NCI-H1436 treated with DMSO at 0.1 percent for 48 hours (cell line): ENCODE measurements around the gene PLEKHM2.

Experiments
- DNase-seq: peaks from one replicate; lab custom pipeline; 2025; lab: John Stamatoyannopoulos, UW

Gene PLEKHM2

GRCh38 chr1:15726508-15726907, 42.4 kb downstream of the PLEKHM2 start:
- DNase-seq = no peak

GRCh38 chr1:15727021-15727420, 42.9 kb downstream of the PLEKHM2 start:
- no peak for DNase-seq

- no peak for DNase-seq
These were observed 43.3 kb downstream of the PLEKHM2 start for GRCh38 chr1:15727424-15727823.

- DNase-seq = no peak
These were observed 43.9 kb downstream of the PLEKHM2 start for GRCh38 chr1:15727866-15728534.

GRCh38 chr1:15728937-15729657, 45.0 kb downstream of the PLEKHM2 start:
- DNase-seq = no peak

GRCh38 chr1:15730423-15730822, 46.3 kb downstream of the PLEKHM2 start:
- DNase-seq = no peak

- no peak for DNase-seq
These were observed 46.8 kb downstream of the PLEKHM2 start for GRCh38 chr1:15730936-15731335.

GRCh38 chr1:15731735-15732685, 47.9 kb downstream of the PLEKHM2 start:
- DNase-seq = no peak

- no peak for DNase-seq
These were observed 48.6 kb downstream of the PLEKHM2 start for GRCh38 chr1:15732686-15733081.

- no peak for DNase-seq
These were observed 49.2 kb downstream of the PLEKHM2 start for GRCh38 chr1:15733218-15733725.

- no peak for DNase-seq
These were observed 49.7 kb downstream of the PLEKHM2 start for GRCh38 chr1:15733726-15734226.

GRCh38 chr1:15734296-15734695, 50.2 kb downstream of the PLEKHM2 start:
- DNase-seq = no peak

GRCh38 chr1:15734901-15735300, 50.8 kb downstream of the PLEKHM2 start:
- no peak for DNase-seq

- no peak for DNase-seq
These were observed 51.4 kb downstream of the PLEKHM2 start for GRCh38 chr1:15735304-15736037.

GRCh38 chr1:15736038-15736891, 52.1 kb downstream of the PLEKHM2 start, which contains the start of gene SLC25A34:
Gene SLC25A34, plus strand, starts transcription at chr1:15736258. Its CDS starts 228 bp downstream, at chr1:15736486.
- DNase-seq = no peak

GRCh38 chr1:15736892-15737261, 52.8 kb downstream of the PLEKHM2 start:
- DNase-seq = no peak

GRCh38 chr1:15737324-15738319, 53.5 kb downstream of the PLEKHM2 start:
- DNase-seq = no peak

GRCh38 chr1:15738416-15739113, 54.4 kb downstream of the PLEKHM2 start:
- DNase-seq = no peak
